ENCODE data around the gene DOCK8.

Gene DOCK8

DNA sequence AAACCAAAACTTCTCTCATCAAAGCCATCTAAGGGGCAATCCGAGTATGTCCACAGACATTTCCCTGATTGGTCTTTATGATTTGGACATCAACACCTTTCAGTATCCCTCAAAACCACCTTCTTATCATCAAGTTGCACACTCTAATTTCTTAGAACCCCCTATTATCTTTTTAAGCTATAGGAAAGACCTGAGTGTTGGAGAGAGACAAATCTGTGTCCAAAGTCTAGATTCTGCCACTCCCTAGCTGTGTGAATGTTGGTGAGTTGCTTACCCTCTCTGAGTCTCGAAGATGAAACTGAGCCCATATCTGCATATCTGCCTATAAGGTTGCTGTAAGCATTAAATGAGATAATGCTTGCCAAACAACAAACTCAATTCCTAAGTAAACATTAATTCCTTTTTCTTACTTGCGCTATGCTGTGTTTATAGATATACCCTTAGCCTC, 159.1 kb downstream of the DOCK8 start:
- Histone ChIP-seq H3K27ac (no peak overlapping the region), H4K20me1 (ENCODE audit: insufficient read depth) (no peaks in the 10 kb centered on the region), H3K9ac (no peak overlapping the region), H3K27me3 (ENCODE audit: insufficient read depth, low read depth) (no peaks in the 10 kb centered on the region), H3K4me1 (ENCODE audit: low read depth, poor library complexity, severe bottlenecking) (no peaks in the 10 kb centered on the region), H3K36me3 (ENCODE audit: insufficient read depth) (no peaks in the 10 kb centered on the region), H3K4me2 (no peak overlapping the region), H3K4me3 (IDR thresholded peaks at IDR 0.05; ENCODE audit: insufficient read depth, low read depth, low read length) (no peak overlapping the region), H2AFZ (ENCODE audit: low read depth) (no peak overlapping the region), H3K79me2 (ENCODE audit: insufficient read depth, low read depth) (no peaks in the 10 kb centered on the region)
- TF ChIP-seq, protein P1, sequence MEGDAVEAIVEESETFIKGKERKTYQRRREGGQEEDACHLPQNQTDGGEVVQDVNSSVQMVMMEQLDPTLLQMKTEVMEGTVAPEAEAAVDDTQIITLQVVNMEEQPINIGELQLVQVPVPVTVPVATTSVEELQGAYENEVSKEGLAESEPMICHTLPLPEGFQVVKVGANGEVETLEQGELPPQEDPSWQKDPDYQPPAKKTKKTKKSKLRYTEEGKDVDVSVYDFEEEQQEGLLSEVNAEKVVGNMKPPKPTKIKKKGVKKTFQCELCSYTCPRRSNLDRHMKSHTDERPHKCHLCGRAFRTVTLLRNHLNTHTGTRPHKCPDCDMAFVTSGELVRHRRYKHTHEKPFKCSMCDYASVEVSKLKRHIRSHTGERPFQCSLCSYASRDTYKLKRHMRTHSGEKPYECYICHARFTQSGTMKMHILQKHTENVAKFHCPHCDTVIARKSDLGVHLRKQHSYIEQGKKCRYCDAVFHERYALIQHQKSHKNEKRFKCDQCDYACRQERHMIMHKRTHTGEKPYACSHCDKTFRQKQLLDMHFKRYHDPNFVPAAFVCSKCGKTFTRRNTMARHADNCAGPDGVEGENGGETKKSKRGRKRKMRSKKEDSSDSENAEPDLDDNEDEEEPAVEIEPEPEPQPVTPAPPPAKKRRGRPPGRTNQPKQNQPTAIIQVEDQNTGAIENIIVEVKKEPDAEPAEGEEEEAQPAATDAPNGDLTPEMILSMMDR (conservative IDR thresholded peaks at IDR 0.05; ENCODE audit: low read depth, low read length), result no peak

DNA sequence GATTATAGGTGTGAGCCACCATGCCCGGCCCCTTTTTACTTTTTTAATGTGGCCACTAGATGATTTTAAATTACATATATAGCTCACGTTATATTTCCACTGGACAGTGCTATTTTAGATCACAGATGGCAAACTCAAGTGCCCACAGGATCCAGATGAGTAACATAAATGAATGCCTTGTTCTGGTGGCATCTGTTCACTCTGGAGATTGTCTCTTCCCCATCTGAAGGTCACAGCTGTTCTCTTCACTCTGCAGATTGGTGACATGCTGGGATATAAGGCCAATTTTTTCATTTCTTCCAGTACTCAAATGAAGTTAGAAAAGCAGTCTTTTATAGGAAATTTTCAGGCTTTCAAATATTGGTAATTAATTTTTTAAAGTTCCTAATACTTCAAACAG, 160.1 kb downstream of the DOCK8 start:
- Histone ChIP-seq H3K36me3 (ENCODE audit: insufficient read depth) (no peaks in the 10 kb centered on the region), H3K4me2 (no peak overlapping the region), H4K20me1 (ENCODE audit: insufficient read depth) (no peaks in the 10 kb centered on the region), H3K79me2 (ENCODE audit: insufficient read depth, low read depth) (no peaks in the 10 kb centered on the region), H2AFZ (ENCODE audit: low read depth) (no peak overlapping the region), H3K27ac (no peak overlapping the region), H3K4me3 (IDR thresholded peaks at IDR 0.05; ENCODE audit: insufficient read depth, low read depth, low read length) (no peak overlapping the region), H3K9ac (no peak overlapping the region), H3K4me1 (ENCODE audit: low read depth, poor library complexity, severe bottlenecking) (no peaks in the 10 kb centered on the region), H3K27me3 (ENCODE audit: insufficient read depth, low read depth) (no peaks in the 10 kb centered on the region)
- TF ChIP-seq, protein P1 (conservative IDR thresholded peaks at IDR 0.05; ENCODE audit: low read depth, low read length), result no peak

DNA sequence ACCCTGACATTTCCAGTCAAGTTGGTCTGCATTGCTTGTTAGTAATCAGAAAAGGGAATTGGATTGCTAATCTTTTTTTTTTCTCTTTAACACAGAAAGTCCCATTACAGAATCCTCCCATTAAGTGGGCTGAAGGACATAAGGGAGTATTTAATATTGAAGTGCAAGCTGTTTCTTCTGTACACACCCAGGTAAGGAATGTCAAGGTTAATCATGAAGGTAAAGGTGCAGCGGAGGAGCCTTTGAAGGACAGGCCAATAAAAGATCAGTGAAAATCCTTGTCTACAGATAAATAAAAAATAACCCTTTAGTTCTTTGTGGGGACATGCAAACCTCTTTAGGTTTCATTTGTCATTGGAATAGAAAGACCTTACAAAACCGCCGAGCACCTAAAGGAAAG, 161.4 kb downstream of the DOCK8 start:
- H3K27me3 ChIP-seq (ENCODE audit: insufficient read depth, low read depth), result no peaks in the 10 kb centered on the region
- no peak overlapping the region for H3K4me3 ChIP-seq (IDR thresholded peaks at IDR 0.05; ENCODE audit: insufficient read depth, low read depth, low read length)
- no peak overlapping the region for H3K9ac ChIP-seq
- H3K4me1 ChIP-seq (ENCODE audit: low read depth, poor library complexity, severe bottlenecking), result no peaks in the 10 kb centered on the region
- no peaks in the 10 kb centered on the region for H4K20me1 ChIP-seq (ENCODE audit: insufficient read depth)
- H3K79me2 ChIP-seq (ENCODE audit: insufficient read depth, low read depth), result no peaks in the 10 kb centered on the region
- H2AFZ ChIP-seq (ENCODE audit: low read depth), result no peak overlapping the region
- no peak overlapping the region for H3K27ac ChIP-seq
- TF ChIP-seq, protein P1 (conservative IDR thresholded peaks at IDR 0.05; ENCODE audit: low read depth, low read length), result no peak
- no peak overlapping the region for H3K4me2 ChIP-seq
- H3K36me3 ChIP-seq (ENCODE audit: insufficient read depth), result no peaks in the 10 kb centered on the region

- H3K9ac ChIP-seq, result no peak overlapping the region
- H3K27me3 ChIP-seq (ENCODE audit: insufficient read depth, low read depth), result no peaks in the 10 kb centered on the region
- H3K4me1 ChIP-seq (ENCODE audit: low read depth, poor library complexity, severe bottlenecking), result no peaks in the 10 kb centered on the region
- H2AFZ ChIP-seq (ENCODE audit: low read depth), result no peak overlapping the region
- H3K79me2 ChIP-seq (ENCODE audit: insufficient read depth, low read depth), result no peaks in the 10 kb centered on the region
- no peak overlapping the region for H3K4me3 ChIP-seq (IDR thresholded peaks at IDR 0.05; ENCODE audit: insufficient read depth, low read depth, low read length)
- no peak overlapping the region for H3K4me2 ChIP-seq
- TF ChIP-seq, protein P1 (conservative IDR thresholded peaks at IDR 0.05; ENCODE audit: low read depth, low read length), result no peak
- H4K20me1 ChIP-seq (ENCODE audit: insufficient read depth), result no peaks in the 10 kb centered on the region
- H3K27ac ChIP-seq, result no peak overlapping the region
- H3K36me3 ChIP-seq (ENCODE audit: insufficient read depth), result no peaks in the 10 kb centered on the region
Measured at GRCh38 chr9:378263-378662, 163.6 kb downstream of the DOCK8 start.
